IMR-90 (cell line): ENCODE results near the gene SEL1L. TPM values are rescaled to one million over a fixed set of nuclear protein-coding genes. Genes with fewer than 3 reads are reported as not detected.

Experiments
- ATAC-seq: fragments of 200-7000 bp; cut with Tn5 transposase; 2 replicates; pipeline ENCODE4 v1.9.1; 2020; ENCODE audit warnings: low read depth, mild to moderate bottlenecking, moderate library complexity
- BruUV-seq: library from RNA; stranded (reverse); fragments of 400-500 nt; replicated peaks from 2 replicates; lab custom pipeline; 2021; lab: Mats Ljungman, UMichigan
- CTCF ChIA-PET: fragments of 300-600 bp; formaldehyde crosslinking; extraction: SDS; loops from one replicate; lab custom pipeline; 2021; ENCODE audit warnings: antibody characterized with exemption; lab: Yijun Ruan, JAX
- POLR2A ChIA-PET: fragments of 300-600 bp; sonication (Branson Sonifier 250); formaldehyde crosslinking; loops from one replicate; lab custom pipeline; 2022; ENCODE audit warnings: antibody characterized with exemption; ENCODE audit not compliant: unreplicated experiment; lab: Charles Lee
- DNase-seq: peaks from one replicate; pipeline ENCODE4 v3.0.0; 2013
- H2AFZ ChIP-seq: replicated peaks from 2 replicates; pipeline ENCODE3; 2013; ENCODE audit warnings: low read length, mild to moderate bottlenecking; ENCODE audit not compliant: poor library complexity
- H2AK5ac ChIP-seq: 2 replicates; pipeline ENCODE4 v1.6.1; 2013; ENCODE audit warnings: low read depth, low read length, inconsistent platforms
- H2AK9ac ChIP-seq: replicated peaks from 2 replicates; pipeline ENCODE3; 2013; ENCODE audit warnings: mild to moderate bottlenecking, low read depth, low read length, moderate library complexity; ENCODE audit not compliant: poor library complexity
- H2BK120ac ChIP-seq: 2 replicates; pipeline ENCODE4 v1.6.1; 2013; ENCODE audit warnings: low read depth, low read length, inconsistent platforms
- H2BK15ac ChIP-seq: 3 replicates; pipeline ENCODE4 v1.6.1; 2013; ENCODE audit warnings: low read depth, low read length, inconsistent platforms
- H2BK20ac ChIP-seq: 2 replicates; pipeline ENCODE4 v1.6.1; 2013; ENCODE audit warnings: low read depth, mild to moderate bottlenecking, inconsistent platforms, low read length, moderate library complexity
- H2BK5ac ChIP-seq: 2 replicates; pipeline ENCODE4 v1.6.1; 2013; ENCODE audit warnings: mild to moderate bottlenecking, low read depth, low read length, inconsistent platforms; ENCODE audit not compliant: poor library complexity, severe bottlenecking
- H3K14ac ChIP-seq: replicated peaks from 2 replicates; pipeline ENCODE4 v1.6.1; 2013; ENCODE audit warnings: low read depth, low read length, inconsistent platforms
- H3K18ac ChIP-seq: 2 replicates; pipeline ENCODE4 v1.6.1; 2013; ENCODE audit warnings: low read depth, low read length, control low read depth
- H3K23ac ChIP-seq: 2 replicates; pipeline ENCODE4 v1.6.1; 2013; ENCODE audit warnings: low read depth, low read length, inconsistent platforms
- H3K27ac ChIP-seq: 2 replicates; pipeline ENCODE4 v1.5.1; 2013; ENCODE audit warnings: mild to moderate bottlenecking, control low read depth, low read length; ENCODE audit not compliant: insufficient read depth
- H3K27me3 ChIP-seq: 2 replicates; pipeline ENCODE4 v1.6.1; 2013; ENCODE audit warnings: low read length; ENCODE audit not compliant: control insufficient read depth, insufficient read depth
- H3K36me3 ChIP-seq: 2 replicates; pipeline ENCODE4 v1.6.1; 2013; ENCODE audit warnings: low read length, mixed read lengths; ENCODE audit not compliant: control insufficient read depth, insufficient read depth
- H3K4ac ChIP-seq: 2 replicates; pipeline ENCODE4 v1.6.1; 2013; ENCODE audit warnings: low read depth, low read length, inconsistent platforms
- H3K4me1 ChIP-seq: 2 replicates; pipeline ENCODE4 v1.6.1; 2013; ENCODE audit warnings: low read length, mixed read lengths; ENCODE audit not compliant: control insufficient read depth, insufficient read depth
- H3K4me2 ChIP-seq: 2 replicates; pipeline ENCODE4 v1.6.1; 2013; ENCODE audit warnings: low read depth, mild to moderate bottlenecking, control low read depth, low read length, moderate library complexity
- H3K4me3 ChIP-seq: 2 replicates; pipeline ENCODE4 v1.5.1; 2013; ENCODE audit warnings: low read depth, mild to moderate bottlenecking, control low read depth, low read length, moderate library complexity; ENCODE audit not compliant: insufficient read depth
- H3K56ac ChIP-seq: 2 replicates; pipeline ENCODE4 v1.6.1; 2013; ENCODE audit warnings: low read length, inconsistent platforms; ENCODE audit not compliant: insufficient read depth; ENCODE audit errors: extremely low read depth
- H3K79me1 ChIP-seq, 2 experiments: 2 replicates each; pipeline ENCODE4 v1.6.1; 2013; ENCODE audit warnings: low read length in 2 of 2, inconsistent platforms in 1 of 2, low read depth in 1 of 2
- H3K9ac ChIP-seq: 2 replicates; pipeline ENCODE4 v1.6.1; 2013; ENCODE audit warnings: low read depth, low read length, control low read depth
- H3K9me1 ChIP-seq: 2 replicates; pipeline ENCODE4 v1.6.1; 2013; ENCODE audit warnings: low read length, inconsistent platforms; ENCODE audit not compliant: insufficient read depth
- H3K9me3 ChIP-seq: 2 replicates; pipeline ENCODE4 v1.6.1; 2013; ENCODE audit warnings: low read length; ENCODE audit not compliant: control insufficient read depth, insufficient read depth
- H4K20me1 ChIP-seq: 2 replicates; pipeline ENCODE4 v1.6.1; 2013; ENCODE audit warnings: low read length, inconsistent platforms; ENCODE audit not compliant: insufficient read depth
- H4K5ac ChIP-seq: 2 replicates; pipeline ENCODE4 v1.6.1; 2013; ENCODE audit warnings: mild to moderate bottlenecking, low read depth, low read length, control low read depth
- H4K8ac ChIP-seq, 2 experiments: 2 replicates each; pipeline ENCODE4 v1.6.1; 2013; ENCODE audit warnings: low read depth in 2 of 2, low read length in 2 of 2, control low read depth in 1 of 2, inconsistent platforms in 1 of 2
- H4K91ac ChIP-seq: 2 replicates; pipeline ENCODE4 v1.6.1; 2013; ENCODE audit warnings: low read depth, low read length, inconsistent platforms; ENCODE audit not compliant: insufficient read depth
- BHLHE40 ChIP-seq: fragments of 150-350 bp; IDR thresholded peaks from 2 replicates; pipeline ENCODE4 v1.6.1; 2016; ENCODE audit warnings: mild to moderate bottlenecking, low read depth, low read length
- CEBPB ChIP-seq: IDR thresholded peaks from 2 replicates; pipeline ENCODE4 v1.6.1; 2012; ENCODE audit warnings: low read depth, low read length, improper control_type of control experiment
- ELK1 ChIP-seq: fragments of 150-350 bp; IDR thresholded peaks from 2 replicates; pipeline ENCODE4 v1.6.1; 2016; ENCODE audit warnings: low read depth, mild to moderate bottlenecking, low read length, moderate library complexity, borderline replicate concordance
- FOS ChIP-seq: fragments of 150-350 bp; IDR thresholded peaks from 2 replicates; pipeline ENCODE4 v1.6.1; 2016; ENCODE audit warnings: low read depth, low read length
- MAFK ChIP-seq: IDR thresholded peaks from 2 replicates; pipeline ENCODE4 v1.6.1; 2012; ENCODE audit warnings: low read depth, low read length, improper control_type of control experiment
- MXI1 ChIP-seq: IDR thresholded peaks from 2 replicates; pipeline ENCODE4 v1.6.1; 2012; ENCODE audit warnings: low read depth, mild to moderate bottlenecking, low read length, moderate library complexity, borderline replicate concordance
- POLR2A ChIP-seq: IDR thresholded peaks from 2 replicates; pipeline ENCODE4 v1.6.1; 2012; ENCODE audit warnings: mild to moderate bottlenecking, low read depth, low read length
- RAD21 ChIP-seq: IDR thresholded peaks from 2 replicates; pipeline ENCODE4 v1.6.1; 2012; ENCODE audit warnings: low read length, improper control_type of control experiment
- RCOR1 ChIP-seq: IDR thresholded peaks from 2 replicates; pipeline ENCODE4 v1.6.1; 2012; ENCODE audit warnings: mild to moderate bottlenecking, low read length, improper control_type of control experiment; ENCODE audit not compliant: insufficient replicate concordance
- SMC3 ChIP-seq: fragments of 150-350 bp; IDR thresholded peaks from 2 replicates; pipeline ENCODE4 v1.6.1; 2016; ENCODE audit warnings: low read depth, mild to moderate bottlenecking, antibody characterized with exemption, low read length, moderate library complexity
- WGBS, 2 experiments: methylation state at CpG; one replicate each; pipeline versions ENCODE4 v1.1.5 to v1.1.7; 2013; ENCODE audit warnings: missing lambda C conversion rate in 2 of 2; ENCODE audit not compliant: insufficient read length in 1 of 2; ENCODE audit errors: extremely low coverage in 2 of 2; 5-methylcytosine and 5-hydroxymethylcytosine counted together
- dilution Hi-C: fragments of 300-500 bp; cut with HindIII; formaldehyde crosslinking; loops from one replicate; pipeline ENCODE4 v1.14.3; 2018; ENCODE audit warnings: low sequenced_read_pairs; ENCODE audit not compliant: unreplicated experiment
- in situ Hi-C: fragments of 300-500 bp; cut with MboI; formaldehyde crosslinking; loops from 3 replicates; pipeline ENCODE4 v1.14.3; 2019; ENCODE audit warnings: low sequenced_read_pairs, inconsistent platforms, mixed read lengths
- intact Hi-C: fragments of 100-400 bp; cut with micrococcal nuclease; formaldehyde crosslinking; loops from 2 replicates; pipeline ENCODE4 v1.10.0; 2022
- polyA plus RNA-seq, 3 experiments: library from polyadenylated mRNA; depleted of rRNA; stranded (reverse); fragments of >200 nt; gene quantifications; 2 replicates each; pipeline ENCODE4 v1.2.3, GENCODE V29; 2012; ENCODE audit warnings: low replicate concordance in 1 of 3
- total RNA-seq: library from RNA; depleted of rRNA; stranded (reverse); fragments of >200 nt; gene quantifications from 2 replicates; pipeline ENCODE4 v1.2.3, GENCODE V29; 2012
- TF ChIP-seq, protein P1 (sequence below): conservative IDR thresholded peaks from 2 replicates; pipeline ENCODE4 v1.5.1; 2012; ENCODE audit warnings: mild to moderate bottlenecking, low read depth, low read length, improper control_type of control experiment

SEL1L gene
- total and polyA plus RNA-seq, 2 of the 4 experiments (the other 2 are of a cell fraction): 21.0 to 62.4 TPM

GRCh38 chr14:81454572-81455218 lies 79.0 kb downstream of the SEL1L start:
- POLR2A ChIA-PET: no interaction called here
- TF ChIP-seq SMC3: no peak
- no peak for TF ChIP-seq FOS
- no peak for TF ChIP-seq POLR2A
- TF ChIP-seq, protein P1, sequence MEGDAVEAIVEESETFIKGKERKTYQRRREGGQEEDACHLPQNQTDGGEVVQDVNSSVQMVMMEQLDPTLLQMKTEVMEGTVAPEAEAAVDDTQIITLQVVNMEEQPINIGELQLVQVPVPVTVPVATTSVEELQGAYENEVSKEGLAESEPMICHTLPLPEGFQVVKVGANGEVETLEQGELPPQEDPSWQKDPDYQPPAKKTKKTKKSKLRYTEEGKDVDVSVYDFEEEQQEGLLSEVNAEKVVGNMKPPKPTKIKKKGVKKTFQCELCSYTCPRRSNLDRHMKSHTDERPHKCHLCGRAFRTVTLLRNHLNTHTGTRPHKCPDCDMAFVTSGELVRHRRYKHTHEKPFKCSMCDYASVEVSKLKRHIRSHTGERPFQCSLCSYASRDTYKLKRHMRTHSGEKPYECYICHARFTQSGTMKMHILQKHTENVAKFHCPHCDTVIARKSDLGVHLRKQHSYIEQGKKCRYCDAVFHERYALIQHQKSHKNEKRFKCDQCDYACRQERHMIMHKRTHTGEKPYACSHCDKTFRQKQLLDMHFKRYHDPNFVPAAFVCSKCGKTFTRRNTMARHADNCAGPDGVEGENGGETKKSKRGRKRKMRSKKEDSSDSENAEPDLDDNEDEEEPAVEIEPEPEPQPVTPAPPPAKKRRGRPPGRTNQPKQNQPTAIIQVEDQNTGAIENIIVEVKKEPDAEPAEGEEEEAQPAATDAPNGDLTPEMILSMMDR: no peak
- TF ChIP-seq RCOR1: no peak
- no peak for TF ChIP-seq ELK1
- TF ChIP-seq MXI1: no peak
- TF ChIP-seq RAD21: no peak
- no peak for TF ChIP-seq CEBPB
- TF ChIP-seq MAFK: no peak
- TF ChIP-seq BHLHE40: no peak
- H3K4me1 ChIP-seq: no peaks in the 10 kb centered on the region
- no peak overlapping the region for H2BK5ac ChIP-seq
- no peak overlapping the region for H4K91ac ChIP-seq
- no peak overlapping the region for H2BK15ac ChIP-seq
- in situ Hi-C loops (loop anchor here (5.0 kb wide), 1 partner anchor 182 kb away; no protein-coding TSS in a partner anchor), dilution Hi-C loops (no loop called here), intact Hi-C loops (no loop called here)
- H3K36me3 ChIP-seq: no peaks in the 10 kb centered on the region
- H4K20me1 ChIP-seq: no peaks in the 10 kb centered on the region
- H2BK20ac ChIP-seq: no peak overlapping the region
- H2AK9ac ChIP-seq: no peak overlapping the region
- DNase-seq: no peak
- CTCF ChIA-PET: interaction anchor here (1.3 to 3.0 kb wide), 2 partner anchors 10 to 185 kb away, joined by 7 to 12 read pairs; no protein-coding TSS in a partner anchor
- H4K8ac ChIP-seq: no peak overlapping the region
- H3K79me1 ChIP-seq: no peaks in the 10 kb centered on the region
- no peak overlapping the region for H3K4ac ChIP-seq
- H3K14ac ChIP-seq: no peak overlapping the region
- no peak overlapping the region for H3K4me3 ChIP-seq
- no peak overlapping the region for H3K18ac ChIP-seq
- H3K4me2 ChIP-seq: no peak overlapping the region
- no CpG with 5 or more reads among the region's 5 CpGs for WGBS, 2 experiments
- H3K23ac ChIP-seq: no peak overlapping the region
- ATAC-seq: no peak
- H2BK120ac ChIP-seq: no peak overlapping the region
- H3K9me3 ChIP-seq: no peaks in the 10 kb centered on the region
- no peak overlapping the region for H4K5ac ChIP-seq
- no TSS peak for BruUV-seq
- H3K27ac ChIP-seq: no peak overlapping the region
- no peak overlapping the region for H2AK5ac ChIP-seq
- no peak overlapping the region for H2AFZ ChIP-seq
- no peak overlapping the region for H3K56ac ChIP-seq
- no peaks in the 10 kb centered on the region for H3K9me1 ChIP-seq
- H3K27me3 ChIP-seq: peaks cover 3% of the 10 kb centered on the region; the same call in 1 of the 2 replicates
- H3K9ac ChIP-seq: no peak overlapping the region
